Muscle layer of colon (tissue), 2 donors: ENCODE results near the gene VDR.
A peak's percentile ranks its signal among the peaks of the same experiment; 100 is the strongest.

Experiments used
- H3K27ac ChIP-seq: one replicate; pipeline ENCODE4 v1.7.0; 2013; ENCODE audit warnings: low read depth, mild to moderate bottlenecking, low read length, moderate library complexity
- H3K27me3 ChIP-seq, 2 donors: one replicate each; pipeline ENCODE4 v1.7.0; 2013; ENCODE audit warnings: low read length in 2 of 2, mild to moderate bottlenecking in 2 of 2; ENCODE audit not compliant: insufficient read depth in 2 of 2, control insufficient read depth in 1 of 2
- H3K36me3 ChIP-seq: one replicate; pipeline ENCODE4 v1.7.0; 2013; ENCODE audit warnings: mild to moderate bottlenecking, low read length; ENCODE audit not compliant: insufficient read depth
- H3K4me1 ChIP-seq: one replicate; pipeline ENCODE4 v1.7.0; 2013; ENCODE audit warnings: mild to moderate bottlenecking, low read length; ENCODE audit not compliant: insufficient read depth
- H3K4me3 ChIP-seq, 2 donors: one replicate each; pipeline ENCODE4 v1.7.0; 2013; ENCODE audit warnings: low read length in 2 of 2, low read depth in 1 of 2, mild to moderate bottlenecking in 1 of 2, moderate library complexity in 1 of 2
- H3K9ac ChIP-seq: one replicate; pipeline ENCODE4 v1.7.0; 2013; ENCODE audit warnings: low read length
- H3K9me3 ChIP-seq: one replicate; pipeline ENCODE4 v1.7.0; 2013; ENCODE audit warnings: mild to moderate bottlenecking, low read length
- donor health status: abdominal sarcoma.
- donor health status: Adenocarcinoma of cecum.

VDR gene

GRCh38 chr12:47904713-47905709 lies at the start of gene VDR:
Gene VDR (minus strand): TSS chr12:47904994. CDS start chr12:47879113, 25,881 bp downstream.
- peak within 1 kb of the TSS; percentile 55 to 70 for H3K4me3 ChIP-seq
- no peak within 1 kb of the TSS for H3K9ac ChIP-seq
- H3K4me1 ChIP-seq = peaks cover 18% of the 10 kb centered on the region
- peak within 1 kb of the TSS; percentile 14 for H3K27ac ChIP-seq
- H3K9me3 ChIP-seq = no peaks in the 10 kb centered on the region
- no peaks in the 10 kb centered on the region for H3K36me3 ChIP-seq
- peaks cover 0 to 15% of the 10 kb centered on the region in 2 donors for H3K27me3 ChIP-seq

GRCh38 chr12:47954058-47954457 lies 49.3 kb upstream of the VDR start:
- Histone ChIP-seq H3K27ac (no peak overlapping the region), H3K4me1 (peaks cover 4% of the 10 kb centered on the region), H3K9ac (no peak overlapping the region)

GRCh38 chr12:47950856-47951468 lies 46.2 kb upstream of the VDR start:
- Histone ChIP-seq H3K9ac (no peak overlapping the region), H3K27ac (no peak overlapping the region)

More at GRCh38 chr12:47954058-47954457, 49.3 kb upstream of the VDR start:
- Histone ChIP-seq H3K4me3 (no peak overlapping the region), H3K27me3 (no peaks in the 10 kb centered on the region), H3K36me3 (no peaks in the 10 kb centered on the region), H3K9me3 (no peaks in the 10 kb centered on the region)

GRCh38 chr12:47949441-47950341 lies 44.9 kb upstream of the VDR start:
- H3K4me3 ChIP-seq = no peak overlapping the region
- no peak overlapping the region for H3K27ac ChIP-seq
- peaks cover 5% of the 10 kb centered on the region for H3K4me1 ChIP-seq
- no peak overlapping the region for H3K9ac ChIP-seq
- no peaks in the 10 kb centered on the region for H3K27me3 ChIP-seq
- H3K36me3 ChIP-seq = no peaks in the 10 kb centered on the region
- H3K9me3 ChIP-seq = no peaks in the 10 kb centered on the region

More at GRCh38 chr12:47950856-47951468, 46.2 kb upstream of the VDR start:
- Histone ChIP-seq H3K9me3 (no peaks in the 10 kb centered on the region), H3K4me3 (no peak overlapping the region), H3K4me1 (peaks cover 5% of the 10 kb centered on the region), H3K36me3 (no peaks in the 10 kb centered on the region), H3K27me3 (no peaks in the 10 kb centered on the region)

- Histone ChIP-seq H3K9me3 (no peaks in the 10 kb centered on the region), H3K4me3 (no peak overlapping the region), H3K27me3 (peaks cover 0 to 11% of the 10 kb centered on the region in 2 donors), H3K36me3 (no peaks in the 10 kb centered on the region), H3K4me1 (peaks cover 5% of the 10 kb centered on the region), H3K27ac (no peak overlapping the region), H3K9ac (no peak overlapping the region)
These were observed 42.5 kb upstream of the VDR start for GRCh38 chr12:47947341-47947740.

- H3K9ac ChIP-seq = no peak overlapping the region
- no peak overlapping the region for H3K4me3 ChIP-seq
- no peak overlapping the region for H3K27ac ChIP-seq
These were observed 41.9 kb upstream of the VDR start for GRCh38 chr12:47946413-47947323.

GRCh38 chr12:47945341-47945728 lies 40.5 kb upstream of the VDR start:
- Histone ChIP-seq H3K27ac (no peak overlapping the region), H3K9ac (no peak overlapping the region), H3K36me3 (no peaks in the 10 kb centered on the region), H3K9me3 (no peaks in the 10 kb centered on the region), H3K4me1 (peaks cover 5% of the 10 kb centered on the region), H3K27me3 (peaks cover 0 to 23% of the 10 kb centered on the region in 2 donors), H3K4me3 (no peak overlapping the region)

More at GRCh38 chr12:47946413-47947323, 41.9 kb upstream of the VDR start:
- H3K36me3 ChIP-seq = no peaks in the 10 kb centered on the region
- H3K27me3 ChIP-seq = peaks cover 0 to 18% of the 10 kb centered on the region in 2 donors
- peaks cover 5% of the 10 kb centered on the region for H3K4me1 ChIP-seq
- no peaks in the 10 kb centered on the region for H3K9me3 ChIP-seq

GRCh38 chr12:47944685-47945340 lies 40.0 kb upstream of the VDR start:
- peaks cover 0 to 23% of the 10 kb centered on the region in 2 donors for H3K27me3 ChIP-seq
- H3K27ac ChIP-seq = no peak overlapping the region
- no peak overlapping the region for H3K4me3 ChIP-seq
- H3K4me1 ChIP-seq = peaks cover 5% of the 10 kb centered on the region
- H3K9me3 ChIP-seq = no peaks in the 10 kb centered on the region
- H3K9ac ChIP-seq = no peak overlapping the region
- H3K36me3 ChIP-seq = no peaks in the 10 kb centered on the region

GRCh38 chr12:47943623-47944340 lies 39.0 kb upstream of the VDR start:
- Histone ChIP-seq H3K9ac (no peak overlapping the region), H3K27ac (no peak overlapping the region), H3K36me3 (no peaks in the 10 kb centered on the region), H3K9me3 (no peaks in the 10 kb centered on the region), H3K27me3 (peaks cover 0 to 23% of the 10 kb centered on the region in 2 donors), H3K4me3 (no peak overlapping the region), H3K4me1 (no peaks in the 10 kb centered on the region)
